Measurements from ENCODE around the gene COX20.
A peak's percentile ranks its signal among the peaks of the same experiment; 100 is the strongest.
"Not testable (repeated sequence)": the region's sequence is repeated elsewhere in the genome, so short reads cannot be mapped to it uniquely, and the experiment has no call there.

Gene COX20

DNA sequence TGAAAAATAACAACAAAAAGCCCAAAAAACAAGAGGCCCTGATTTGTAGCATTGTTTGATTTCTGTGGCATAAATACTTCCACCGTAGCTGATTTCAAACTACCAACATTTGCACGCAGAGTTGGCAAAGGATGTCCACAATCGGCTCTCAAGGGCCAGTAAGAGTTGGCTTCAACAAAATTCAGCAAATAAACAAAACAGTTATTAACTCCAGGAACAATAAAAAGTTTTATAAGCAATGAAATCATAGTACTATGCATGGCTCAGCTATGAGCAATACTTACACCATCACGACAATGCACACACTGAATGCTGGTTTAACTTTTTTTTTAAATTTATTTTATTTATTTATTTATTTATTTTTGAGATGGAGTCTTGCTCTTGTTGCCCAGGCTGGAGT is 8.7 kb upstream of the COX20 start:
- DNase-seq: no peak

DNA sequence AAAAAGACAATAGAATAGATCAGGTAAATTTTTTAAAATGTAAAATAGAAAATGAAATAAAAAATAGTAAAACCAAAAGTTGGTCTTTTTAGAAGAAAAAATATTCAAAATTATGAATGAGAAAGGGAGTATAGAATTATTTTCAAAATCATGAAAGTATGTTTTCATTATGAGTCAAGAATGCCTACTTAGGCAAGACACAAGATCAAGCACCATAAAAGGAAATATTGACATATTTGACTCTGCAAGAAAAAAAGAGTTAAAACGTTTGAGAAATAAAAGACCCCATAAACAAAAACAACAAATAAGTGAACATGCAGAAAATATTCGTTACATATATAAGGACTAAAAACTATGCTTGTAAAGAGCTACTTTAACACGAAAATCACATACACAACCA is 4.8 kb upstream of the COX20 start:
- no peak for DNase-seq

DNA sequence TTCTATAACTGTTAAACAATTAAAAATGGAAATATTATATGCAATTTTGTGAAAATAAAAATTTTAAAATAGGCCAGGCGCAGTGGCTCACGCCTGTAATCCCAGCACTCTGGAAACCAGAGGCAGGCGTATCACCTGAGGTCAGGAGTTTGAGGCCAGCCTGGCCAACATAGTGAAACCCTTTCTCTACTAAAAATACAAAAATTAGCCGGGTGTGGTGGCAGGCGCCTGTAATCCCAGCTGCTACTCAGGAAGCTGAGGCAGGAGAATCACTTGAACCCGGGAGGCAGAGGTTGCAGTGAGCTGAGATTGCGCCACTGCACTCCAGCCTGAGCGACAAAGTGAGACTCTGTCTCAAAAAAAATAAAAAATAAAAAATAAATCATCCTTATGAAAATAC is 2.2 kb upstream of the COX20 start:
- DNase-seq: not testable (repeated sequence)

DNA sequence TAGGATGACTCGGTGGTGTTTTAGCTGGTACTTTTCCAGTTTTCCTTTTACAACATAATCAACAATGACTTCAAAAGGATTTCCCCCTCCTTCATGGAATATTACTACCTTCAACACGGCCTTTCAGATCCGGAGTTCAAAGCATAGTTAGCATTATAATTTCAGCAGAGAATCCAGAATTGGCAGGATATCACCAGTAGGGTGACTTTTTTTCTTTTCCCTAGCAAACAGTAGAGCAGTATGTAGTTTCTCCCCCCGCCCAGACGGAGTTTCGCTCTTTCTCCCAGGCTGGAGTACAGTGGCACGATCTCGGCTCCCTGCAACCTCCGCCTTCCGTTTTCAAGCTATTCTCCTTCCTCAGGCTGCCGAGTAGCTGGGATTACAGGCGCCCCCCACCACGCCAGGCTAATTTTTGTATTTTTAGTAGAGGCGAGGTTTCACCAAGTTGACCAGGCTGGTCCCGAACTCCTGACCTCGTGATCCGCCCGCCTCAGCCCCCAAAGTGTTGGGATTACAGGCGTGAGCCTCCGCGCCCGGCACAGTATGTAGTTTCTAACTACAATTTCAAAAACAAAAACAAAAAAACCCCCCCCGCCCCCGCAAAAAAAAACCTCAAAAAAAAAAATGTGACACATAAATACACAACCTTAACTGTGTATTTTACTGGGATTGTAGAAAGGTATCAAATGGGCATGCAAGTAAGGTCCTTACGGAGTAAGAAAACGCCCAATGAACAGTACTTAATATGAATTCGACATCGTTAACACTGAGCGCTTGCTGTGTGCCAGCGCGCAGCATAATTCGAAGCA is 1.5 kb upstream of the COX20 start:
- peak; percentile 15 for DNase-seq

DNA sequence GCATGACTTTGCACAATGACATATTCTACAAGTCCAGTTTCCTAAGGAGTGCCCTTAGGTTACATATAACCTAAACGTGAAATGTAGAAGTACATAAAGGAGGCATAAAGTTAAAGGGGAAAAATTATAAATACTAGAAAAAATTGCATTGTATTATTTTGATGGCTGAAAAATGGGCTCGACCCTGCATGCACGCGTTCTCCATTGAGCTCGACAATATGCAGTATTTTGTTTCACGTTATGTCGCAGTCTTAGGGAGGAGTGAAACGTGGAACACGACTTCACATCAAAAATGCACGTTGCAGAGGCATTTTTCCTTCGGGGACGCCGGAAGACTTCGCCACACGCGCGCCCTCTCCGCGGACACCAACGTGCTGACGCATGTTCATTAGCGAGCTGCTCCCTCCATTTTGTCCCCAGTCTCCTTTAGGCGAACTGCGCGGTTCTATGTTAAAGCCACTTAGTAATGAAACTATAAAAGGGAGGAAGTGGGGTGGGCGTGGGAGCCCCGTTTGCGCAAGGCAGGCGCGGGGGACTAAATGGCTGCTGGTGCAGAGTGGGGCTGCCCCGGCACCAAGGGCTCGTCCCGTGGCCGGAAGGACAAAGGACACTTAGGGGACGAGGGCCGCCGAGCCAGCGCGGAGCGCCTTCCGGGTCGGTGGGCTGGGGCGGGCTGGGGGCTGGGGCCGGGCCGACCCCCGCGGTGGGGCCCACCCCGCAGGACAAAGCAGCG is 749 bp upstream of the COX20 start:
- DNase-seq: peak; percentile 81

DNA sequence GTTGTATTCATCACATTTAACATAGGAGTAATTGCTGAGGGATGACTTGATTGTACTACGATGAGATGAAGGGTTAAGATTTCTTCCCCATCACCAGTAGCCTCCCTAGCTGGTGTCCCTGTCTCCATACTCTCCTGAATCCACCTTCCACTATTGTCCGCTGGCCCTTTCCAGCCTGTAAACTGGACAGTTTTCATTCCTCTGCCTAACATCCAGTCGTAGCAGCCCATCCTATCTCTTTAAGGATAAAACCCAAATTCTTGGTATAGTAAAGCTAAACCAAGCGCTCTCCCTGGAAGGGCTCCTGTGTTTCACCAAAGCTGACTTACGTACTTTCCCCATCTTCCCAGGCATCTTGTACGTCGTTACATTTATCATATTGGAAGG is 670 bp downstream of the COX20 start:
- no peak for DNase-seq

DNA sequence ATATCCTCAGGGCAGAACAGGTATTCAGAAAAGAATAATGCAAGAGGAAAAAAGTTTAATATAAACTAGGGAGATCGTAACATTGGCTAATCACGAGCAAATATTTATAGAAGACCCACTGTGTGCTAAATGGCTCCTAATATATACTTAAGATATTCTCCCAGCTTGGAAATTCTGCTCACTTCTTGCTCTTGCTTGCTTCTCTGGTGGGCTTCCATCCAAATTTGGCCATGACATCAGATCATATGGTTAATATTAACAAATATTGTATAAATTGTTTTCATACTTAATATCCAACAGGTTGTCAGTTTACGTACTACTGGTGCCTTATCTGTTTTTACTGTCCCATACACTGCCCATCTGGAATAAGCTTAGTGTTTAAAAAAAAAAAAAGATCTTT is 1.1 kb downstream of the COX20 start:
- no peak for DNase-seq

DNA sequence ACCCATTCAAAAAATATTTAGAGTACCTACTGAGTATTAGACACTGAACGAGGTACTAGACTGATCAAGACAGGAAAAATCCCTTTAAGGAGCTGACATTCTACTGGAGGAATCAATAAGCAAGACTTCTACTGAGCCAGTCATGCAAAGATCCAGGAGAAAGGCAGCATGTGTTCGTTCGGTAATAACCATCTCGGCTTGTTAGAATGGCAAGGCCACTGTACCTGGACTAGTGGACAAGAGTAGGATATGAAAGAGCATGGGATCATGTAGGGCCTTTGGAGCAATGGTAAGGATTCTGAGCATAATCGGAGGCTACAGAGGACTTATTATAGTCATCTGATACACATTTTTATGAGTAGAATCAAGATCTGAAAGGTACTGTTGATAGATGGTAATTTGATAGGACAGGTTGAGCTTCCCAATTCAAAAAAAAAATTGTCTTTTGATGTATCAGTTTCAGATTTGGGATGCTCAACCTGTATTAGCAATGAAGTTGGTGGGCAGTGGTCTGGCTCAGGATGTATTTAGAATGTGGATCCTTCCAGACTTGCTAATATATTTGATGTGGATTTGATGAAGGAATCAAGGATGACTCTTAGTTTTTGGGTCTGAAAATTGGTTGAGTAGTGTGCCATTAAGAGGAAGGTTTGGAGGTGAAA is 2.3 kb downstream of the COX20 start:
- DNase-seq: no peak

DNA sequence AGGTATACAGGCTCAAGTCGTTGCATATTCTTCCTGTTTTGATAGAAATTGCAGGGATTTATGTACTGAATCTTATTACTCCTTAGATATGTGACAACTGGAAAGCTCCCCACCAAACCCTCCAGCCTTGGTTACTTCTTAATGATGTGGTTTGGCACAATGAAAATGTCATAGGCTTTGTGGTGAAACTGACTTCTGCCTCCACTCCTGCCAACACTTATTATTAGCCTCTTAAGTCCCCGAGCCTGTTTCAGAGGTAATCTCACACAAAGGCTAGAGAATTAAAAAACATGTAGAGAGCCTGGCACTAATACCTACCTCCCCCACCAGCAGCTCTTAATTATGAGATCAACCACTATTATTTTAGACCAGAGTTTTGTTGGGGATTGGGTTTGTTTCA is 4.2 kb downstream of the COX20 start:
- DNase-seq: no peak

DNA sequence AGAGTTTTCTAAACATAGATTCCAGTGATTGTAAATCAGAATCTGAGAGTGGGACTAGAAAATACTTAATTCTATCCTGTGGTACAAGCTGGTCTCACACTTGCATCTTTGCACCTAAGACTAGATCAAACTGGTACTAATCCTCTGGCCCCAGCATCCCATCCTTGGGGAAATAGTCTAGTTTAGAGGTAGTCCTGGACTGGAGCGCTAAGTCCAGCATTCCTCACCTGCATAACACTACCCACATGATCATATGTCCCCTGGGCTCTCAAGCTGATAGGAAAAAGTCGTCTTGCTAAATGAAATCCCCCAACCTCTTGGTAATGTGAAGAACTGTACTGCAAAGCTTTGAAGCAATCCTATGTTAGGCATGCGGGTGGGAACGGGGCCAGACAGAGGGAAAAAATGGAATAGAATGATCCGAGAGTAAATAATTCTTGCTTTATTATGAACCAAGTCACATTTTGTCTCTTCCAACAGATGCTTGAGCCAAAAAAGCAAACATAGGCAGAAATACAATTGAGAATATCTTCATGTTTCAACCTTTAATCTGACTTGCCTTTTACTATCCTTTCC is 4.8 kb downstream of the COX20 start:
- no peak for DNase-seq

DNA sequence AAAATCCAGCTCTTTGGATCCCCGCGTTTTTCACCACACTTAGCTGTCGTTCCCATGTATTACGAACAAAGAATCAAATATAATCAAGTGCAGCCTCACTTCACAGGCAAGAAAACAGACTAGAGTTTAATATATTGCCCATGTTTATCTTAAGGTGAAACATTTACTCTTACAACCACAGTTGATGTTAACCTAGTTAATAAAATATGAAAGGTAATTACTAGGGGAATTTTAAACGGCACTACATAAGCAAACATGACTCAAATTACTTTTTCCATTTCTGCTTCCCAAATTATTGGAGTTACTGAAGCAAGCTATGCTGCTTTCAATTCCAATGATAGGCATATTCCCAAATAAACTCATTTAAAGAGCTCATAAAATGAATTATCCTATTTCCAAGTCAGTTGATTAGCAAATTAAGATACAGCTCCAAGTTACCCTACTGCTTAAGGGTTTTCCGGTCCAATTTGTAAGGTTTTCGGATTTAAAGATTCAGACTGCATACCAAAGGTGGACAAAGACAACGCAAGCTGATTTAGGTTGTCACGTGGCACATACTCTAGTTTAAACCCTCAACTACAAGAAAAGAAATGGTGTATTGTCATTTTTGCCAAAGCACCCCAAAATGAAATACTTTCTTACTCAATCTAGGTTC is 5.9 kb downstream of the COX20 start:
- DNase-seq: no peak

DNA sequence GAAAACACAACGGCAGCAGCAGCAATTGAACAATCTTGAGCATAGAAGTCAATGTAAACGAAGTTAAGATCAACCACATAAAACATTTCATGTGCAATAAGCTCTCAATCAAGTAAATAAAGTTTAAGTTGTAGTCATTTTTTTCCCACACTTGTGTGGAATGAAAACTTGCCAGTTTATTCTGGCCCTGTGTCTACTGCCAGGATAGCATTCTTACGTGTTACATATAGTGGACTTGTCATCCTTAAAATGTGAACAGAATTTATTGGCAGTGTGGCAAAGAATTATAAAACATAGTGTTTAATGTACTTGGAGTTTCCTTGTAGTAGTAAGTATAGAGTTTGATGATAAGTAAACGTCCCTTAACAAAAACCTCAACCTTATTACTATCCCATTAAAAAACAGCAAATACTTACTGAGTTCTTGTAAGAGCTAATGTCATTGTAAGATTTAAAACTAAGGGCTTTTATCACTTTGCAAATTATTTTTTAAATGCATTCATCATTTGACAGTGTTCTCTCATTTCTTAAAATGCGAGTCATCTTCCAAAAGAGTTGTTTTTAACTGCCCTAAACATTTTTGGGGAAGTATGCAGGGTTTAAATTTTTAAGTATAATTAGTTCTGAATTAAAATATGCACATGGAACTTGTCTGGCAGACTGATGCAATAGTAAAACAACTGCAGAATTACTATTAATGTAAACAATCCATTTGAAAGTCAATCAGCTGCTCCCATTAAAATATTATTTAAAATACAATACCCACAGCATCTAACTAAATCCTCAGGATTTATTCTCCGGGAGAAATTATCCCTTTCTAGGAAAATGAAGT is 7.9 kb downstream of the COX20 start:
- no peak for DNase-seq

DNA sequence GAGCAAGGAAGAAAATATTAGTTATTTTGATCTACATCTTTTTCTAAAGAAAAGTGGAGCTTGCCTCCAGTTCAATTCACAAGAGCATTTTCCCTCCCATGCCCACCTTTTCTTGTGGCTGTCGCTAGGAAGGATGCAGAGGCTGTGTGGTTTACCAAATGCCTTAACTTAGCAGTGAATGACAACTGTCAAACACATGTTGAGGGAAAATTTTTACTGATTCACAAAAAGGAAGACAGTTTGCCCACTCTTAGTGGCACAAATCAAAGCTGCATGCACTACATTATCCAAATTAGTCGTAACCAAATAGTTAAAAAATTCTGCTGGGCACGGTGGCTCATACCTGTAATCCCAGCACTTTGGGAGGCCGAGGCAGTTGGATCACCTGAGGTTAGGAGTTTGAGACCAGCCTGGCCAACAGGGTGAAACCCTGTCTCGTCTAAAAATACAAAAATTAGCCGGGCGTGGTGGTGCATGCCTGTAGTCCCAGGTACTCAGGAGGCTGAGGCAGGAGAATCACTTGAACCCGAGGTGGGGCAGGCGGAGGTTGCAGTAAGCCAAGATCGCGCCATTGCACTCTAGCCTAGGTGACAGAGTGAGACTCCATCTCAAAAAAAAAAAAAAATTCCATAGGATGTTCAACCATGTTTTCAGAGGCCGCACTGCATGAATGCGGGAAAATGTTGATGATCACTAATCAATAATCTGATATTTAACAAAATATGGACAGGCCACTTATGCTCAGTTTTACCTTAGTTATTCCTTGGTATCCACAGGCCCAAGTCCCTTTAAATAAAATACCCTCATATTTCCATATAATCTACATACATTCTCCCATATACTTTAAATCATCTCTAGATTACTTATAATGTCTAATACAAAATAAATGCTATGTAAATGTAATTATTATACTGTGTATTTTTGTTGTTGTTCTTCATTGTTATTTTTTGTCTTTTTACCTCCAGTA is 9.0 kb downstream of the COX20 start:
- no peak for DNase-seq

DNA sequence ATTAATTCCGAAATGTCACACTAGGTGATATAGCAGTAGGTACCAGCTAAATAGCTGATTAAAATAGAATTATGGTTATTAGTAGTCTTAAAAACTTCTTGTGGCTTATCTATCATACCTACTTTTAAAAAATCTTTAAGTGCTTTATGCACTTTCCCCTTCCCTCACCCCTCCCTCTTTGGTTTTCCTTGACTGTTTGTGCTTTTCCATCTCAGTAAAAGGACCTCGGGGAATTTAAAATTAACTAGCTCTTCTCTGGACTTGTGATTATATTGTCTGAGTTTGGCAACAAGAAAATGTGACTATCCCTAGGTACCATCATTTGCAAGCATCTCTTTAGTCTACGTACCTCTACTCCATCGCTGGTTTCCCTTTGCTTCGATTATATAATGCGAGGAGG is 11.2 kb downstream of the COX20 start:
- DNase-seq: no peak

DNA sequence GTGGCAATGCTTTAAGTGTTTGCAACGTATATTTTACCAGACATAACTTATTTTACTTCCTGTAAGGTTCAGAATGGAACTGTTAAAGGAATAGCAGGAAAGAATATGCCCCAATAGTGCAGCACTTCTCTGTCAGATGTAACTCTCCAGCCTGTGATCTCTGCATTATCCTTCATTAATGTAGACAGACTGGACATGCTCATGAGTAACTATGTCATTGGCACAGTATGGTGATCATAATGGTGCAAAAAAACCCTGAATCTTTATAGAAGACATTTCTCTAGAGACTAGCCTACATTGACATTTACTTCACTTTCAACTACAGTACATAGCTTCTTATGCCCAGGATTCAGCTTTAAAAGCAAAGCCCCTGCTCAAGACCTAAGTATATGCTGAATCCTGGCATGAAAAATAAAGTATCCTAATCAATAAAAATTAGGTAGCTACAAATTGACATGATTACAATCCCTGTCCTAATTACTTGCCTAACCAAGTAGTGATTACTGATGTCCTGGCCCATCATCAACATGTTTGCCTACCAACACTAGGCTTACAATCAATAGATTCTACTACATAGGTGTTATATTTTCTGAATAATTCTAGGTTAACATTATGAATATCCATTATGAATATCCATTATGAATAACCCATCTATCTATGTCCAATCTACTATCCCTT is 13.9 kb downstream of the COX20 start:
- no peak for DNase-seq

DNA sequence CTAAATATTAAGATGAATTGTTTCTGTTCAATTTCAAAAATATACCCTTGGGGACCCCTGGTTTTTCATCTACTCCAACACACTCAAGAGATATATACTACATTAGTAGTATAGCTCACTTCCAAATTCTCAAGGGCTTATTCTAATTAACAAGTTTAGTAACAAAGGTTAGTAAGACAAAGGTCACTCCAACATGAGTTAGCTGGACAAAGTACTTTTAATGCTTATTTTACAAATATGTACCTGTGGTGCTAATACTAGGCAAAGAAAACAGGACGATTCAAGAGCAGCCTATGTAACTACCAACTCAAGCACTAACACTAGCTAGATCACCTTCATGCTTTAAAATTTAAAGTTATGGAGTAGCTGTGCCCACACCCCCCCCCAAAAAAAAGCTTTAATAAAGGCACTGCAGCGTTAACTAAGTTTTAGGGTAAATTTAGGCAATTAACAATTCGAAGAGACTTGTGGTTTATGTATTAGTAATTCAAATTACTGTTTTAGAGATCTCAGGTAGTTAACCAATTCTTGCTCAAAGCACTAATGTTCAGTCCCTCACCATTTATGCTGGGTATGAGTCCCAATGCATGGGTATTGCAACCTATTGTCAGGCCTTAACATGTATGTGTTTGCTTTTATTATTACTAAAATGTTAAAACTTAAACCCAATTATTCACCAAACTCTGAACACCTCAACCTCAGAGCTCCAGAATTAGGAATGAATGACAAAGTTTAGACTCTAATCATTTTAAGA is 14.8 kb downstream of the COX20 start:
- no peak for DNase-seq

DNA sequence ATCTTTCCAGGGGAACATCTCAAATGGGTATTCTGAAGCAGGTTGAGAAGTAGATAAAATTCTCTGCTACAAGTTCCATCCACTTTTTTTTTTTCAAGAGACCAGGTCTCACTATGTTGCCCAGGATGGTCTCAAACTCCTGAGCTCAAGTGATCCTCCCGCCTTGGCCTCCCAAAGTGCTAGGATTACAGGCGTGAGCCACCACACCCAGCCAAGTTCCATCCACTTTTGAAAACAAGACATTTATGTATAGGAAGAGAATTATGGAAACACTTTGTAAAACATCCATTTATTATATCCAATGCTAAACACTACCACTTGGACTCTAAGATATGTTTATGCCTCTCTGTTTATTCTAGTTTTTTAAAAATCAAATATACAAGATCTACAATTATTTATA is 15.4 kb downstream of the COX20 start:
- no peak for DNase-seq

DNA sequence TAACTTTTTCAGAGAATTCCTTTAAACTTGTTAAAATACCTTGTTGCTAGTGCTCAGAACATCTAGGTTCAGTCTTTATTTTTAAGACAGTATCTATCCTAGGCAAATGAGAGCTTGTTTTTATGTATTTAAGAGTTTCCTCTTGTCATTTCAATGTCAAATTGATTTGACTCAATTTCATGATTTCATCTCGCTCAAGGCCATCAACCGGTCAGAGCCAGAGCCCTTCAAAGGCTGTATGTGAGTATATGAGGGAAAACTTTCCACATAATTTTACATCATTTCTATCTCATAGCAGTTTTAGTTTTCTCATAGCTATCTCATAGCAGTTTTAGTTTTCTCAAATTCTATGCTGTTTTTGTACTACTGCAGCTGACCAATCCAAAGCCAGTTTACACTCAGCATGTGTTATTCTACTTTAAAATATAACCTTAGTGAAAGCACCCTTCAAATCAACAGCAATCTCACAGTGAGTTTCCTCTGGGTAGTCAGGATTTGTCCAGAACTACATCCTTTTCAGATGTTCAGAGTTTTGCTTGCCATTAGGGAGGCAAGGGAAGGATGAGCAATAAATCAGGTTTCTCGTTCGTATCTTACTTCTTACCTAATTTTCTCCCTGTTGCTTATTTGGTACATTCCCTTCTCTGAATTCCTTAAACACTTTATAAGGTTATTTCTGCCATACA is 16.2 kb downstream of the COX20 start:
- no peak for DNase-seq

DNA sequence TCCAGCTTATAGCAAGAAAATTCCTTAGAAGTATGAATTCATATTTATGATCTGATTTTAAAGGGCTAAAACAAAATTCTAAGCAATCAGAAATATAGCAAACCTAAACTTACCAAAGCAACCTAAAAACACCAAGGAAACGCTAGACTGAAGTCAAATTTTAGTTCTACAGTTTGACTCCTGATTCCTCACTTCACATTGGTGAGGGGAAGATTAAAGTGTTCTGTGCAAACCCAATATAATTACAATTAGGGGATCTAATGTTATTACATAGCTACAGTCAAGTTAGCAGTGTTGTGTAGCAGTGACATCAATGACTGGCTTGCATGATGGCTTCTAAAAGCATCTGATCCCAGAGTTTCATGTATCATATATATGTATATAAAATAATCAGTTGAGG is 17.2 kb downstream of the COX20 start:
- DNase-seq: no peak
